ENCODE results near the gene SLC35E3.
"Not testable (repeated sequence)": the region's sequence is repeated elsewhere in the genome, so short reads cannot be mapped to it uniquely, and the experiment has no call there.

SLC35E3 gene

DNA sequence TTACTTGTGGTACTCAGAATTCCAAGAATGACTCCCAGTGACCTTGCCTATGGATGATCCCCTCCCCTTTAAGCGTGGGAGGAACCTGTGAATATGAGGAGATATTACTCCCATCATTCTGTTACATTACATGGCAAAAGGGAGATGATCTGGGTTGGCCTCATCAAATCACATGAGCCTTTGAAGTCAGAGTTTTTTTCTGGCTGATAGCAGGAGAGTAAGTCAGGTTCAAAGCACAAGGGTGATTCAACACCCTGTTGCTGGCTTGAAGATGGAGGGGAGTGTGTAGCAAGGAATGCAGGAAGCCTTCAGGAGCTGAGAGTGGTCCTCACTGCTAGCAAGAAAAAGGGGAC, 52.9 kb downstream of the SLC35E3 start:
- no peaks in the 10 kb centered on the region for H3K4me1 Mint-ChIP-seq (ENCODE audit: low read depth)
- H3K27ac Mint-ChIP-seq = no peak overlapping the region
- H3K36me3 Mint-ChIP-seq = no peaks in the 10 kb centered on the region
- H3K27me3 Mint-ChIP-seq = no peaks in the 10 kb centered on the region
- no peak overlapping the region for H3K4me3 Mint-ChIP-seq
- no peaks in the 10 kb centered on the region for H3K9me3 Mint-ChIP-seq (ENCODE audit: low read depth)

DNA sequence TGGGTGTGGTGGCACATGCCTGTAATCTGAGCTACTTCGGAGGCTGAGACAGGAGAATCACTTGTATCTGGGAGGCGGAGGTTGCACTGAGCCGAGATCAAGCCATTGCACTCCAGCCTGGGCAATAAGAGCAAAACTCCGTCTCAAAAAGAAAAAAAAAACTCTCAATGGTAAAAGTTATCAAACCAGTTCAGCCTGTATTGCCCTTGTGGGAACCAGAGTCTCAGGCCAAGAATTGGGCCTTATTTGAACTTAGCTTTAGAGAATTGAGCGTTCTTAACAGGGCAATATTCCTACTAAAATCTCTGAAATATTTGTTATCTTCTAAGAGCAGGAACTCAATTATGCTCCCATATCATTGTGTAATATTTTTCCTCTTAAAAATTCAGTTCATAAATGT, 54.3 kb downstream of the SLC35E3 start:
- H3K36me3 Mint-ChIP-seq = no peaks in the 10 kb centered on the region
- no peaks in the 10 kb centered on the region for H3K9me3 Mint-ChIP-seq (ENCODE audit: low read depth)
- H3K4me3 Mint-ChIP-seq = no peak overlapping the region

DNA sequence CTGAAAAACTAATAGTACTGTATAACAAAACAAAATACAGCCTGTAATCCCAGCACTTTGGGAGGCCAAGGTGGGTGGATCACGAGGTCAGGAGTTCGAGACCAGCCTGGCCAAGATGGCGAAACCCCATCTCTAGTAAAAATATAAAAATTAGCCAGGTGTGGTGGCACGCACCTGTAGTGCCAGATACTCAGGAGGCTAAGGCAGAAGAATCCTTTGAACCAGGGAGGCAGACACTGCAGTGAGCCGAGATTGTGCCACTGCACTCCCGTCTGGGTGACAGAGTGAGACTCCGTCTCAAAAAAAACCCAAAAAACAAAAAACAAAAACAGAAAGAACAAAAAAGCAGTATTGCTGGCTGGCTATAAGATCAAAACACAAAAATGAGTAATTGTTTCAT, 55.1 kb downstream of the SLC35E3 start:
- H3K27ac Mint-ChIP-seq; H3K9me3 Mint-ChIP-seq (ENCODE audit: low read depth); H3K4me1 Mint-ChIP-seq (ENCODE audit: low read depth); H3K27me3 Mint-ChIP-seq; H3K4me3 Mint-ChIP-seq; H3K36me3 Mint-ChIP-seq: not testable (repeated sequence)

More for the DNA sequence above, 54.3 kb downstream of the SLC35E3 start:
- H3K27ac Mint-ChIP-seq = no peak overlapping the region
- no peaks in the 10 kb centered on the region for H3K27me3 Mint-ChIP-seq
- no peaks in the 10 kb centered on the region for H3K4me1 Mint-ChIP-seq (ENCODE audit: low read depth)

DNA sequence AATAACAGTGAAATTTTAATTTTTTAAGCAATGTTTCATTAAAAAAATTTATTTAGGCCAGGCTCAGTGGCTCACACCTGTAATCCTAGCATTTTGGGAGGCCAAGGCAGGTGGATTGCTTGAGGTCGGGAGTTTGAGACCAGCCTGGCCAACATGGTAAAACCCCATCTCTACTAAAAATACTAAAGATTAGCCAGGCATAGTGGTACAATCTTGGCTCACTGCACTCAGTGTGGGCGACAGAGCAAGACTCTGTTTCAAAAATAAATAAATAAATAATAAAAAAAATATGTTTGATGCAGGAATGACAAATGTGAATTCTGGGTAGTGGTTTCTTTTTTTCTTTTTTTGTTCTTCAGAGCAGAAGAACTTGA, 56.4 kb downstream of the SLC35E3 start:
- H3K27ac Mint-ChIP-seq; H3K36me3 Mint-ChIP-seq; H3K4me1 Mint-ChIP-seq (ENCODE audit: low read depth); H3K4me3 Mint-ChIP-seq; H3K27me3 Mint-ChIP-seq; H3K9me3 Mint-ChIP-seq (ENCODE audit: low read depth): not testable (repeated sequence)

DNA sequence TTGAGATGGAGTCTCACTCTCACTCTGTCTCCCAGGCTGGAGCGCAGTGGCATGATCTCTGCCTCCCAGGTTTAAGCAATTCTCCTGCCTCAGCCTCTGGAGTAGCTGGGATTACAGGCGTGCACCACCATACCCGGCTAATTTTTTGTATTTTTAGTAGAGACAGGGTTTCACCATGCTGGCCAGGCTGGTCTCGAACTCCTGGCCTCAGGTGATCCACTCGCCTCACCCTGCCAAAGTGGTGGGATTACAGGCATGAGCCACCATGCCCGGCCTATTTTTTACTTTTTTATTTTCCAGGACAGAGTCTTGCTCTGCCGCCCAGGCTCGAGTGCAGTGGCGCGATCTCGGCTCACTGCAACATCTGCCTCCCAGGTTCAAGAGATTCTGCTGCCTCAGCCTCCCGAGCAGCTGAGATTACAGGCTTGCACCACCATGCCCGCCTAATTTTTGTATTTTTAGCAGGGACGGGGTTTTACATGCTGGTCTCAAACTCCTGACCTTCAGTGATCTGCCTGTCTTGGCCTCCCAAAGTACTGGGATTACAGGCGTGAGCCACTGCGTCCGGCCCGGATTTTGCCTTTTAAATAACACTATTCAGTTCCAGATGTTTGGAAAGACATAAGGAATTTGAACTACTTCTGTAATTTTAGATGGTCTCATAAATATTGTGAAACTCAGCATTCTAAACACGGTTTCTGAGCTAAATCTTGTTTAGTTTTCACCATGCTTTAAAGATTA, 57.1 kb downstream of the SLC35E3 start:
- H3K4me3 Mint-ChIP-seq; H3K4me1 Mint-ChIP-seq (ENCODE audit: low read depth); H3K27ac Mint-ChIP-seq; H3K9me3 Mint-ChIP-seq (ENCODE audit: low read depth); H3K36me3 Mint-ChIP-seq; H3K27me3 Mint-ChIP-seq: not testable (repeated sequence)

DNA sequence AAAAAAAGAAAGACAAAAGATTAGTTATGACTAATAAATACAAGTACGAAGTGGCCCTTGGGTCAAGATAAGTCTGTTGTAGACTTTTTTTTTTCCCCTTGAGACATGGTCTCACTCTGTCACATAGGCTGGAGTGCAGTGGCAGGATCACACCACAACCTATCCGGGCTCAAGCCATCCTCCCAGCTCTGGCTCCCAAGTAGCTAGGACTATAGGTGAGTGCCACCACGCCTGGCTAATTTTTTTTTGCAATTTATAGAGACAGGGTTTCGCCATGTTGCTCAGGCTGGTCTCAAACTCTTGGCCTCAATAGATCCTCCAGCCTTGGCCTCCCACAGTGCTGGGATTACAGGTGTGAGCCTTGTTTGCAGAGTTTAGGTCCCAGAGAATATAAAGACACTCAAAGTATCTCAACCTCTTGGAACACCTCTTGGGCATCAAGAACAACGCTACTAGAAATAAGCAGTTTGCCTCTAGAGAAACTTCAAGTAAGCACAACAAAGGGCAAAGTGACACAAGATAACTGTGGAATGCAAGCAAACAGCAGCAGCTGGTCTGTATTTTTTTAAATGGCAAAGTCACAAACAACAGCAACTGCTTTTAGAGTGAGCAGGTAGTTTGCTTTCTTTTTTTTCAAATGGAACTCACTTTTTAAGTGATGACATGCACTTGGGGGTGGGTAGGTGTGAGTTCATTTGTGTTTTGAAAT, 58.1 kb downstream of the SLC35E3 start:
- no peaks in the 10 kb centered on the region for H3K9me3 Mint-ChIP-seq (ENCODE audit: low read depth)
- H3K4me1 Mint-ChIP-seq (ENCODE audit: low read depth) = peaks cover 11% of the 10 kb centered on the region
- no peak overlapping the region for H3K4me3 Mint-ChIP-seq
- peak overlapping the region; percentile 10 for H3K27ac Mint-ChIP-seq
- H3K36me3 Mint-ChIP-seq = peaks cover 4% of the 10 kb centered on the region
- no peaks in the 10 kb centered on the region for H3K27me3 Mint-ChIP-seq

DNA sequence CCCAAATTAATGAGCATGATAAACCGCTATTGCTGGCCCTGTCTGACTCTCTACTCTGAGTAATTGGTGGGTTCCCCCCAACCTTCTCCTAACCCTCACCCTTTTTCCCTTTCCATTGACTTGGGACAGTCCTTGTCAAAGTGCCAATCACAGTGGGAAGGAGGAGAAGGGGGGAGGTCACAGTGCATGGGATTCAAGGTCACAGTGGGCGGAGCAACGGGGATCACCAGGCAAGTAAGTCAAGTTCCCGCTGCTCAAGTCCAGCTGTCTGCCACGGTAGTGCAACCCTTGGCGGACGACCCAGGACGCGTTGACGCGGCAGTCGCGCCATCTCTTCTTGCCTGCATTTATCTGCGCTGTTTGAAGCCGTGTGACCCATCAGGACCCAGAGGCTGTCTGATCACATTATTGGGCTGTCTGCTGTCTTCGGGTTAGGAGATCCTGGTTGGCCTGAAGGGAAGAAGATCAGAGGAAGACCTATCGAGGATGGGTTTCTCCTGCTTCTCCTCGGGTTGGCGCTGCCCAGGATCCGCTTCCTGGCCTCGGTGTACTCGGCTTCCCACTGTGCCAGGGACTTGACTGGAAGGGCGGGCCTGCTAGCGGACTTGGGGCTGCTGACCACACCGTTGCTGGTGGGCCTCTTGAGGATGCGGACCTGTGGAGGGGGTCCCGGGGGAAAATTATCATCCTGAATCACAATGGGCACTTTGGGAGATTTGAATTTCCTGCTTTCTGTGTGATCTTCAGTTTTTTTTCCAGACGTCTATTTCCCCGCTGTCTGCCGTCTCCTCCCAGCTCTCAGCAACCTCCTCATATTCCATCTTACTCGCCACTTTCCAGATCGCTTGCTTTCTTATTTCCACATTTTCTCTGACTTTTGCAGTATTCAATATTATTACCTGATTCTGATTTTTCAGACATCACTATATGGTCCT, 58.9 kb downstream of the SLC35E3 start:
- Mint-ChIP-seq H3K4me3 (no peak overlapping the region), H3K36me3 (peaks cover 6% of the 10 kb centered on the region), H3K27ac (no peak overlapping the region), H3K4me1 (ENCODE audit: low read depth) (peaks cover 16% of the 10 kb centered on the region), H3K9me3 (ENCODE audit: low read depth) (no peaks in the 10 kb centered on the region), H3K27me3 (no peaks in the 10 kb centered on the region)

DNA sequence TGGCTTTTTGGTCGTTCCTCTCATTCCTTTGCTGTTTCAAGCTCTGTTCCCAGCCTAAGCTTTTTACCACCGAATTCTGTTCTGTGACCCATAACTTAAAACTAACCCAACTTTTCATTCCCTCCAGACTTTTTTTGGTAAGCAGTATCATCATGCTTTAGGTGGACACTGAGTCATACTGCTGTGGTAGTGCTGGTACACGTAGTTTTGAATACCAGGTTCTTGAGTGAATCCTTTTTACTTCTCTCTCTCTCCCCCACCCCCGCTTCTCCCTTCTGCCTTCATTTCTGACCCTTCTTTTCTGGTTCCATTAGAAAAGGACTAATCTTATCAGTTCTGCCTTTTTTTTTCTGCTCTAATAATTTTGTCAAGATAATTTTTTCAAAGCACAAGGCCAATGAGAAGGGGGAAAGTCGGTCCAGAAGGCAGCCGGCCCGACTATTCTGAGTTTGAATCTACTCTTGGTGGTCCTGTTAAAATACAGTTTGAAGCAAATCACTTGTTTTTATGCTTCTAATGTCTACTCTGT, 59.7 kb downstream of the SLC35E3 start:
- no peak overlapping the region for H3K4me3 Mint-ChIP-seq
- H3K4me1 Mint-ChIP-seq (ENCODE audit: low read depth) = peaks cover 16% of the 10 kb centered on the region
- peaks cover 6% of the 10 kb centered on the region for H3K36me3 Mint-ChIP-seq
- no peaks in the 10 kb centered on the region for H3K27me3 Mint-ChIP-seq
- H3K27ac Mint-ChIP-seq = no peak overlapping the region
- no peaks in the 10 kb centered on the region for H3K9me3 Mint-ChIP-seq (ENCODE audit: low read depth)

DNA sequence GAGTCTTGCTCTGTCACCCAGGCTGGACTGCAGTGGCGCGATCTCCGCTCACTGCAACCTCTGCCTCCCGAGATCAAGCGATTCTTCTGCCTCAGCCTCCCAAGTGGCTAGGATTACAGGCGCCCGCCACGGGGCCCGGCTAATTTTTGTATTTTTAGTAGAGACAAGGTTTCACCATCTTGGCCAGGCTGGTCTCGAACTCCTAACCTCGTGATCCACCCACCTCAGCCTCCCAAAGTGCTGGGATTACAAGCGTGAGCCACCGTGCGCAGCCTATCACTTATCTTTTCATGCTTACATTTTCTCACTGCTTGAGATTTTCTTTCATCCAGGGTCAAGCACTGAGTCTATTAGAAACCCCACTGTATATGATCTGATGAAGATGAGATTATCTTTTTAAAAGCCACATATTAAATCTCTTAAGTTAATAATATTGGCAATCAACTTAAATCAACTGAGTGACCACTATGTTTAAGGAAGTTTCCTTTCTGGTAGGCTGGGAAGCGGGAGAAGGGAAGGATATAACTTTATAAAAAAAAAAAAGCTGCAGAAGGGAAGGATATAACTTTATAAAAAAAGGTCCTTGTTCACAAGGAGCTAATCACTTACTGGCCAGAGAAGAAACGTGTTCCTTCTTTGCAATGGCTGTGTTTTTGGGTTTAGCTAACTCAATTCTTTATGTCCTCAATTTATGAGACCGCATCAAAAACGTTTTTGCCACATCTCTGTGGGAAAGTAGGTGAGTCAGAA, 60.7 kb downstream of the SLC35E3 start:
- Mint-ChIP-seq H3K27ac (no peak overlapping the region), H3K9me3 (ENCODE audit: low read depth) (no peaks in the 10 kb centered on the region), H3K4me1 (ENCODE audit: low read depth) (peaks cover 23% of the 10 kb centered on the region), H3K36me3 (peaks cover 8% of the 10 kb centered on the region), H3K4me3 (peak overlapping the region; percentile 98), H3K27me3 (no peaks in the 10 kb centered on the region)

DNA sequence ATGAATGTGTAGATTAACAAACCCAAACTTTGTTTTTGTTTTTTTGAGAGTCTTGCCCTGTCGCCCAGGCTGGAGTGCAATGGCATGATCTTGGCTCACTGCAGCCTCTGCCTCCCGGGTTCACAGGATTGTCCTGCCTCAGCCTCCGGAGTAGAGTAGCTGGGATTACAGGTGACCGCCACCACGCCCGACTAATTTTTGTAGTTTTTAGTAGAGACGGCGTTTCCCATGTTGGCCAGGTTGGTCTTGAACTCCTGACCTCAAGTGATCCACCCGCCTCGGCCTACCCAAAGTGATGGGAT, 61.2 kb downstream of the SLC35E3 start:
- not testable (repeated sequence) for H3K27me3 Mint-ChIP-seq; H3K9me3 Mint-ChIP-seq (ENCODE audit: low read depth); H3K36me3 Mint-ChIP-seq
- Mint-ChIP-seq H3K4me3 (peak overlapping the region; percentile 98), H3K4me1 (ENCODE audit: low read depth) (peaks cover 25% of the 10 kb centered on the region), H3K27ac (peak overlapping the region; percentile 92)

DNA sequence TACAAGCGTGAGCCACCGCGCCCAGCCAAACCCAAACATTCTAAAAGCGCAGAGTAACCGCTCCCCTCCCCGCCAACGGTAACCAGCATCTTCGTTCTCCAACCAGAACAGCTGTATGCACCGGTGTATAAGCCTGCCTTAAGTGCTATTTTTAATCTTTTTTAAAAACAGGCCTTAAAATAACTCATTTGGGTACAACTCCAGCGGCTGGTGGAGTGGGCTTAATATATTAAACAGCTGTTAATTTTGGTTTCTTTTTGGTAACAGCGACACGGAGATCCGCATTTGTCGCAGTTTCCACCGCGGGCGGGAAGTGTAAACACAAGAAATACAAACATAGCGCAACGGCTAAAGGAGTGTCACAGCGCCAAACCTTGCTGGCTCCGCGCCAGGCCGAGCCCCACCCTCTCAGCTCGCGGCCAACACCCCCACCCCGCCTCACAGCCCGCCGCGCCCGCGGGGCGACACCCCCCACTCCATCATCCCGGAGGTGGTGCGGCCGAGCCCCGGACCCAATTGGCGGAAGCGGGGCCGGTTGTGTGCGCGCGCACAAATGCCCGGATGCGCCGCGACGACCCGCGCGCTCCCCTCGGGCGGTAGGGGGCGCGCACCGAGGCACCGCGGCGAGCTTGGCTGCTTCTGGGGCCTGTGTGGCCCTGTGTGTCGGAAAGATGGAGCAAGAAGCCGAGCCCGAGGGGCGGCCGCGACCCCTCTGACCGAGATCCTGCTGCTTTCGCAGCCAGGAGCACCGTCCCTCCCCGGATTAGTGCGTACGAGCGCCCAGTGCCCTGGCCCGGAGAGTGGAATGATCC, 61.8 kb downstream of the SLC35E3 start, which contains the start of gene MDM2:
MDM2 (plus strand) TSS at position 602 of the 812 bp plus-strand sequence. CDS start 301 bp downstream, outside the sequence.
- Mint-ChIP-seq H3K4me1 (ENCODE audit: low read depth) (peaks cover 29% of the 10 kb centered on the region), H3K27ac (peak within 1 kb of the TSS; percentile 97), H3K27me3 (no peaks in the 10 kb centered on the region), H3K9me3 (ENCODE audit: low read depth) (no peaks in the 10 kb centered on the region), H3K36me3 (peaks cover 8% of the 10 kb centered on the region), H3K4me3 (peak within 1 kb of the TSS; percentile 98)

DNA sequence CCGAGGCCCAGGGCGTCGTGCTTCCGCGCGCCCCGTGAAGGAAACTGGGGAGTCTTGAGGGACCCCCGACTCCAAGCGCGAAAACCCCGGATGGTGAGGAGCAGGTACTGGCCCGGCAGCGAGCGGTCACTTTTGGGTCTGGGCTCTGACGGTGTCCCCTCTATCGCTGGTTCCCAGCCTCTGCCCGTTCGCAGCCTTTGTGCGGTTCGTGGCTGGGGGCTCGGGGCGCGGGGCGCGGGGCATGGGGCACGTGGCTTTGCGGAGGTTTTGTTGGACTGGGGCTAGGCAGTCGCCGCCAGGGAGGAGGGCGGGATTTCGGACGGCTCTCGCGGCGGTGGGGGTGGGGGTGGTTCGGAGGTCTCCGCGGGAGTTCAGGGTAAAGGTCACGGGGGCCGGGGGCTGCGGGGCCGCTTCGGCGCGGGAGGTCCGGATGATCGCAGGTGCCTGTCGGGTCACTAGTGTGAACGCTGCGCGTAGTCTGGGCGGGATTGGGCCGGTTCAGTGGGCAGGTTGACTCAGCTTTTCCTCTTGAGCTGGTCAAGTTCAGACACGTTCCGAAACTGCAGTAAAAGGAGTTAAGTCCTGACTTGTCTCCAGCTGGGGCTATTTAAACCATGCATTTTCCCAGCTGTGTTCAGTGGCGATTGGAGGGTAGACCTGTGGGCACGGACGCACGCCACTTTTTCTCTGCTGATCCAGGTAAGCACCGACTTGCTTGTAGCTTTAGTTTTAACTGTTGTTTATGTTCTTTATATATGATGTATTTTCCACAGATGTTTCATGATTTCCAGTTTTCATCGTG, 62.6 kb downstream of the SLC35E3 start:
- Mint-ChIP-seq H3K27ac (peak overlapping the region; percentile 97), H3K36me3 (peaks cover 8% of the 10 kb centered on the region), H3K4me1 (ENCODE audit: low read depth) (peaks cover 37% of the 10 kb centered on the region), H3K9me3 (ENCODE audit: low read depth) (no peaks in the 10 kb centered on the region), H3K4me3 (peak overlapping the region; percentile 98), H3K27me3 (no peaks in the 10 kb centered on the region)

Measured in activated naive CD8-positive, alpha-beta T cell (primary cell).